Gastroesophageal sphincter (tissue), 3 donors: ENCODE results near the gene FRMD1.

Experiments
- EP300 ChIP-seq: sonication (generic); formaldehyde crosslinking; IDR thresholded peaks from one replicate; pipeline ENCODE4 v1.6.1; 2017; ENCODE audit warnings: antibody characterized with exemption, mild to moderate bottlenecking
- POLR2AphosphoS5 ChIP-seq: sonication (generic); formaldehyde crosslinking; IDR thresholded peaks from one replicate; pipeline ENCODE4 v1.6.1; 2017; ENCODE audit warnings: antibody characterized with exemption
- TF ChIP-seq, protein P1 (sequence below), 4 experiments: fragments of 200-600 bp in 2 of 4; fragments of 450-650 bp in 2 of 4; sonication (generic) in 1 of 4; IDR thresholded peaks; one replicate each; pipeline ENCODE4 v1.5.1; 2017 to 2019; ENCODE audit warnings: antibody characterized with exemption in 4 of 4, mild to moderate bottlenecking in 2 of 4, moderate library complexity in 2 of 4

DNA sequence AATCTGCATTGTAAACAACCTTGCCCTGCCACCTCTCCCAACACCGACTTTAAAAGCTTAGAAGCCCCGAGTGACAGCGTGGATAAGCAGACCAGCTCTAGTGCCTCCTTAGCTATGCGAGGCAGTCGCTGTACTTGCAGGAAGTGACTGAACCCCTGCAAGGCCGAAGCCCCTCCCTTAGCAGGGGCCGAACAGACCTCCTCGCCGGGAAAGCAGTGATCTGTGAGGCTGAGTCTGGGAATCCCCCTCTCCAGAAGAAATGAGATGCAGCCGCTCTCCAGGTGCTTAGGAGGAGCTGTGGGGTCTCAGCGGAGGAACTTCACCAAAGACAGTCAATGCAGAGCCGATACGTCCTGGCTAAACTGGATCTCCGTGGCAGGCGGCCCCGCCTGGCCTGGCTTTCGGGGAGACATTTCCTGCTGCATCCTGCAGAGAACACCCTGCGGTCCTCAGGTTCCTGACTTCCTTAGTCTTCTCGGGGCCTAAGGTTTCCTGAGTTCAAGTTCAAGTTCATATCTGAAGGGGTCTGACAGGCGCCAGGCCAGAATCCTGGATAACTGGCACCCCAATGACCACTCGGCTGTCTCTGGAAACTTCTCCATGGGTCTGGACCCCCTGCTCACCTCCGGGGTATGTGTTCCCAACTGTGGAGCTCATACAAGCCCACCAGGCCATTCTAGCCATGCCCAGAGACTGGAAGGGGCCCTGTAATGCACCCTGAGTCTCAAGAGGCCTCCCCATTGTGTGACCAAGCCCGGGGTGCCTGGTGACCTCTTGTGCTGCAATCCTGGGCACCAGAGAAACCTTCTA, 20.4 kb upstream of the FRMD1 start:
- TF ChIP-seq, protein P1, sequence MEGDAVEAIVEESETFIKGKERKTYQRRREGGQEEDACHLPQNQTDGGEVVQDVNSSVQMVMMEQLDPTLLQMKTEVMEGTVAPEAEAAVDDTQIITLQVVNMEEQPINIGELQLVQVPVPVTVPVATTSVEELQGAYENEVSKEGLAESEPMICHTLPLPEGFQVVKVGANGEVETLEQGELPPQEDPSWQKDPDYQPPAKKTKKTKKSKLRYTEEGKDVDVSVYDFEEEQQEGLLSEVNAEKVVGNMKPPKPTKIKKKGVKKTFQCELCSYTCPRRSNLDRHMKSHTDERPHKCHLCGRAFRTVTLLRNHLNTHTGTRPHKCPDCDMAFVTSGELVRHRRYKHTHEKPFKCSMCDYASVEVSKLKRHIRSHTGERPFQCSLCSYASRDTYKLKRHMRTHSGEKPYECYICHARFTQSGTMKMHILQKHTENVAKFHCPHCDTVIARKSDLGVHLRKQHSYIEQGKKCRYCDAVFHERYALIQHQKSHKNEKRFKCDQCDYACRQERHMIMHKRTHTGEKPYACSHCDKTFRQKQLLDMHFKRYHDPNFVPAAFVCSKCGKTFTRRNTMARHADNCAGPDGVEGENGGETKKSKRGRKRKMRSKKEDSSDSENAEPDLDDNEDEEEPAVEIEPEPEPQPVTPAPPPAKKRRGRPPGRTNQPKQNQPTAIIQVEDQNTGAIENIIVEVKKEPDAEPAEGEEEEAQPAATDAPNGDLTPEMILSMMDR (IDR thresholded peaks at IDR 0.05): no peak
- TF ChIP-seq EP300: no peak
- TF ChIP-seq POLR2AphosphoS5: no peak
